ENCODE data around the gene MOB3B.

MOB3B gene

GRCh38 chr9:27394826-27395201 lies 134.8 kb downstream of the MOB3B start:
- no peak for TF ChIP-seq CTCF (IDR thresholded peaks at IDR 0.05)

- no peak for TF ChIP-seq CTCF (IDR thresholded peaks at IDR 0.05)
Measured at GRCh38 chr9:27394154-27394825, 135.3 kb downstream of the MOB3B start.

- TF ChIP-seq CTCF (IDR thresholded peaks at IDR 0.05), result no peak
Measured at GRCh38 chr9:27393054-27393846, 136.4 kb downstream of the MOB3B start.

GRCh38 chr9:27392451-27392850 lies 137.2 kb downstream of the MOB3B start:
- no peak for TF ChIP-seq CTCF (IDR thresholded peaks at IDR 0.05)

GRCh38 chr9:27391040-27391895 lies 138.3 kb downstream of the MOB3B start:
- no peak for TF ChIP-seq CTCF (IDR thresholded peaks at IDR 0.05)

- TF ChIP-seq CTCF (IDR thresholded peaks at IDR 0.05), result no peak
Measured at GRCh38 chr9:27388150-27388549, 141.5 kb downstream of the MOB3B start.

GRCh38 chr9:27387722-27388121 lies 141.9 kb downstream of the MOB3B start:
- no peak for TF ChIP-seq CTCF (IDR thresholded peaks at IDR 0.05)
